ENCODE measurements around the gene SEMA7A.

- TF ChIP-seq CEBPB (IDR thresholded peaks at IDR 0.05; ENCODE audit: low read depth, low read length) (no peak), CHD1 (IDR thresholded peaks at IDR 0.05; ENCODE audit: low read depth, low read length) (no peak), CTCF (conservative IDR thresholded peaks at IDR 0.05; ENCODE audit: low read depth, low read length) (no peak), MXI1 (IDR thresholded peaks at IDR 0.05; ENCODE audit: borderline replicate concordance, low read depth, low read length) (no peak)
Measured at GRCh38 chr15:74425630-74426029, 8.1 kb downstream of the SEMA7A start.
